A549 (cell line): ENCODE data around the gene MDGA2. TPM values are rescaled to one million over a fixed set of nuclear protein-coding genes. Genes with fewer than 3 reads are reported as not detected.

Experiments used
- ATAC-seq, 2 experiments: fragments of 200-7000 bp in 1 of 2; fragments of >200 bp in 1 of 2; cut with Nextera tagmentation in 1 of 2; cut with Tn5 transposase in 1 of 2; 3 replicates each; pipeline versions ENCODE4 v1.8.0 to v1.9.1; 2018 to 2020; ENCODE audit warnings: mild to moderate bottlenecking in 1 of 2, moderate library complexity in 1 of 2
- CTCF ChIA-PET: fragments of 300-600 bp; sonication (Branson Sonifier 250); formaldehyde crosslinking; extraction: SDS; loops from one replicate; lab custom pipeline; 2021; ENCODE audit warnings: antibody characterized with exemption, inconsistent platforms; lab: Yijun Ruan, JAX
- POLR2A ChIA-PET: fragments of 350-600 bp; formaldehyde crosslinking; extraction: SDS; loops from one replicate; lab custom pipeline; 2021; ENCODE audit warnings: antibody characterized with exemption, inconsistent platforms; lab: Yijun Ruan, JAX
- DNase-seq, 2 experiments: peaks; one replicate each; pipeline versions ENCODE4 v3.0.0 to v3.0.0-alpha.2; 2011 to 2016; ENCODE audit warnings: low read depth in 1 of 2, low spot score in 1 of 2
- FAIRE-seq: peaks from 2 replicates; lab custom pipeline; 2011; peaks lifted over from hg19 to GRCh38; lab: Jason Lieb, UNC
- H3K27ac ChIP-seq, 2 experiments: fragments of >200 bp; sonication (Bioruptor Twin); formaldehyde crosslinking; 3 replicates each; pipeline ENCODE4 v1.5.1; 2016 to 2017
- H3K4me1 ChIP-seq: fragments of >200 bp; sonication (Bioruptor Twin); formaldehyde crosslinking; 3 replicates; pipeline ENCODE4 v1.6.1; 2016
- H3K4me2 ChIP-seq: fragments of >200 bp; sonication (Bioruptor Twin); formaldehyde crosslinking; 3 replicates; pipeline ENCODE4 v1.6.1; 2016
- H3K4me3 ChIP-seq: fragments of >200 bp; sonication (Bioruptor Twin); formaldehyde crosslinking; 3 replicates; pipeline ENCODE4 v1.5.1; 2016
- H3K9me3 ChIP-seq: fragments of >200 bp; sonication (Bioruptor Twin); formaldehyde crosslinking; 3 replicates; pipeline ENCODE4 v1.6.1; 2016
- CBX2 ChIP-seq: fragments of 200-600 bp; sonication (generic); IDR thresholded peaks from 2 replicates; pipeline ENCODE4 v1.6.1; 2016; ENCODE audit warnings: low read depth, mild to moderate bottlenecking, borderline replicate concordance
- CEBPB ChIP-seq, 2 experiments: fragments of >200 bp in 1 of 2; sonication (Bioruptor Twin) in 1 of 2; formaldehyde crosslinking in 1 of 2; IDR thresholded peaks; 2 replicates each; pipeline ENCODE4 v1.6.1; 2012 to 2016
- CHD4 ChIP-seq: fragments of 200-600 bp; sonication (generic); IDR thresholded peaks from 2 replicates; pipeline ENCODE4 v1.6.1; 2016; ENCODE audit warnings: antibody characterized with exemption, mild to moderate bottlenecking, borderline replicate concordance
- EHF ChIP-seq: fragments of 250-450 bp; sonication (Bioruptor Pico); IDR thresholded peaks from 2 replicates; pipeline ENCODE4 v1.5.0; 2020; ENCODE audit warnings: mild to moderate bottlenecking
- EHMT2 ChIP-seq: fragments of 200-600 bp; sonication (generic); IDR thresholded peaks from 2 replicates; pipeline ENCODE4 v1.6.1; 2016; ENCODE audit warnings: antibody characterized with exemption, low read depth, mild to moderate bottlenecking, moderate library complexity
- ESRRA ChIP-seq: fragments of 150-350 bp; IDR thresholded peaks from 2 replicates; pipeline ENCODE4 v1.6.1; 2014; ENCODE audit warnings: mild to moderate bottlenecking, low read length, borderline replicate concordance
- FOSL2 ChIP-seq, 2 experiments: fragments of 450-650 bp in 1 of 2; fragments of >200 bp in 1 of 2; sonication (Bioruptor Twin) in 1 of 2; formaldehyde crosslinking; IDR thresholded peaks; 2 replicates each; pipeline versions ENCODE4 v1.5.0 to v1.6.1; 2016 to 2020; ENCODE audit warnings: mild to moderate bottlenecking in 1 of 2, moderate library complexity in 1 of 2
- HDAC2 ChIP-seq: fragments of 200-600 bp; sonication (generic); IDR thresholded peaks from 2 replicates; pipeline ENCODE4 v1.6.1; 2016
- HOXA7 ChIP-seq: fragments of 250-450 bp; sonication (Bioruptor Pico); IDR thresholded peaks from 2 replicates; pipeline ENCODE4 v1.5.0; 2020; ENCODE audit warnings: mild to moderate bottlenecking, moderate library complexity
- HOXB5 ChIP-seq: fragments of 250-450 bp; sonication (Bioruptor Pico); IDR thresholded peaks from 2 replicates; pipeline ENCODE4 v1.5.0; 2020; ENCODE audit warnings: mild to moderate bottlenecking, moderate library complexity
- JUN ChIP-seq, 2 experiments: fragments of >200 bp; sonication (Bioruptor Twin); formaldehyde crosslinking; IDR thresholded peaks; 2 replicates in 1 of 2; 3 replicates in 1 of 2; pipeline ENCODE4 v1.6.1; 2016 to 2017
- JUNB ChIP-seq: fragments of >200 bp; sonication (Bioruptor Twin); formaldehyde crosslinking; IDR thresholded peaks from 2 replicates; pipeline ENCODE4 v1.6.1; 2016
- KDM1A ChIP-seq: fragments of 200-600 bp; sonication (generic); IDR thresholded peaks from 2 replicates; pipeline ENCODE4 v1.6.1; 2016; ENCODE audit warnings: low read depth, mild to moderate bottlenecking
- KDM5A ChIP-seq: fragments of 200-600 bp; sonication (generic); IDR thresholded peaks from 2 replicates; pipeline ENCODE4 v1.6.1; 2016; ENCODE audit warnings: antibody characterized with exemption, mild to moderate bottlenecking
- MAFK ChIP-seq: fragments of 450-650 bp; IDR thresholded peaks from 2 replicates; pipeline ENCODE4 v1.6.1; 2014; ENCODE audit not compliant: partially characterized antibody
- MYC ChIP-seq: IDR thresholded peaks from 2 replicates; pipeline ENCODE4 v1.6.1; 2012; ENCODE audit warnings: mild to moderate bottlenecking, inconsistent platforms, low read length, improper control_type of control experiment, borderline replicate concordance
- NPAS2 ChIP-seq: fragments of 250-450 bp; sonication (Bioruptor Pico); IDR thresholded peaks from 2 replicates; pipeline ENCODE4 v1.8.0; 2022; ENCODE audit warnings: mild to moderate bottlenecking, moderate library complexity, borderline replicate concordance
- NR3C1 ChIP-seq: fragments of >200 bp; sonication (Bioruptor Twin); formaldehyde crosslinking; IDR thresholded peaks from 3 replicates; pipeline ENCODE4 v1.6.1; 2017
- POLR2A ChIP-seq: IDR thresholded peaks from 2 replicates; pipeline ENCODE4 v1.6.1; 2012; ENCODE audit warnings: mild to moderate bottlenecking, low read length
- RAD21 ChIP-seq, 2 experiments: fragments of >200 bp in 1 of 2; sonication (Bioruptor Twin) in 1 of 2; formaldehyde crosslinking in 1 of 2; IDR thresholded peaks in 1 of 2; conservative IDR thresholded peaks in 1 of 2; 2 replicates in 1 of 2; 3 replicates in 1 of 2; pipeline ENCODE4 v1.6.1; 2012 to 2018; ENCODE audit warnings: inconsistent platforms in 1 of 2
- RARB ChIP-seq: fragments of 250-450 bp; sonication (Bioruptor Pico); IDR thresholded peaks from 2 replicates; pipeline ENCODE4 v1.8.0; 2021; ENCODE audit warnings: mild to moderate bottlenecking, moderate library complexity
- RFX5 ChIP-seq: fragments of 450-650 bp; IDR thresholded peaks from 2 replicates; pipeline ENCODE4 v1.7.1; 2014; ENCODE audit warnings: antibody characterized with exemption, mild to moderate bottlenecking, moderate library complexity
- SREBF2 ChIP-seq: fragments of 450-650 bp; IDR thresholded peaks from 2 replicates; pipeline ENCODE4 v1.6.1; 2014; ENCODE audit warnings: mild to moderate bottlenecking, moderate library complexity
- TFCP2L1 ChIP-seq: fragments of 250-450 bp; sonication (Bioruptor Pico); IDR thresholded peaks from 2 replicates; pipeline ENCODE4 v1.5.0; 2021; ENCODE audit warnings: mild to moderate bottlenecking
- TP53 ChIP-seq: fragments of 250-450 bp; sonication (Bioruptor Pico); IDR thresholded peaks from 2 replicates; pipeline ENCODE4 v1.5.0; 2021; ENCODE audit warnings: mild to moderate bottlenecking, moderate library complexity
- ZFP36 ChIP-seq: fragments of 450-650 bp; IDR thresholded peaks from 2 replicates; pipeline ENCODE4 v1.6.1; 2014; ENCODE audit warnings: borderline replicate concordance; ENCODE audit not compliant: partially characterized antibody
- WGBS: methylation state at CpG from one replicate; pipeline ENCODE4 v1.1.6; 2017; ENCODE audit errors: missing lambda C conversion rate; 5-methylcytosine and 5-hydroxymethylcytosine counted together
- polyA plus RNA-seq, 4 experiments: library from polyadenylated mRNA; depleted of rRNA in 3 of 4; stranded (reverse); fragments of >200 nt; fragmentation: RNase III in 1 of 4; extraction: RNeasy Plus Mini Kit Qiagen cat#74134 plus additional on column Dnase treatment in 1 of 4; gene quantifications; 2 replicates in 3 of 4; 3 replicates in 1 of 4; pipeline ENCODE4 v1.2.3, GENCODE V29; 2011 to 2017
- TF ChIP-seq, protein P1 (sequence below): fragments of >200 bp; sonication (Bioruptor Twin); formaldehyde crosslinking; IDR thresholded peaks from 3 replicates; pipeline ENCODE4 v1.6.1; 2016
- TF ChIP-seq, protein P2 (sequence below): fragments of >200 bp; sonication (Bioruptor Twin); formaldehyde crosslinking; IDR thresholded peaks from 2 replicates; pipeline ENCODE4 v1.6.1; 2016
- TF ChIP-seq, protein P3 (sequence below): IDR thresholded peaks from 2 replicates; pipeline ENCODE4 v1.6.1; 2012; ENCODE audit warnings: low read depth, borderline replicate concordance
- TF ChIP-seq, protein P4 (sequence below): fragments of 250-450 bp; sonication (Bioruptor Pico); IDR thresholded peaks from 2 replicates; pipeline ENCODE4 v1.5.0; 2020; ENCODE audit warnings: low read depth, mild to moderate bottlenecking, moderate library complexity
- TF ChIP-seq, protein P5 (sequence below): fragments of >200 bp; sonication (Bioruptor Twin); formaldehyde crosslinking; IDR thresholded peaks from 3 replicates; pipeline ENCODE4 v1.5.1; 2016

Gene MDGA2
- polyA plus RNA-seq, 2 of the 4 experiments (the other 2 are of a cell fraction): 0.08 to 0.12 TPM

DNA sequence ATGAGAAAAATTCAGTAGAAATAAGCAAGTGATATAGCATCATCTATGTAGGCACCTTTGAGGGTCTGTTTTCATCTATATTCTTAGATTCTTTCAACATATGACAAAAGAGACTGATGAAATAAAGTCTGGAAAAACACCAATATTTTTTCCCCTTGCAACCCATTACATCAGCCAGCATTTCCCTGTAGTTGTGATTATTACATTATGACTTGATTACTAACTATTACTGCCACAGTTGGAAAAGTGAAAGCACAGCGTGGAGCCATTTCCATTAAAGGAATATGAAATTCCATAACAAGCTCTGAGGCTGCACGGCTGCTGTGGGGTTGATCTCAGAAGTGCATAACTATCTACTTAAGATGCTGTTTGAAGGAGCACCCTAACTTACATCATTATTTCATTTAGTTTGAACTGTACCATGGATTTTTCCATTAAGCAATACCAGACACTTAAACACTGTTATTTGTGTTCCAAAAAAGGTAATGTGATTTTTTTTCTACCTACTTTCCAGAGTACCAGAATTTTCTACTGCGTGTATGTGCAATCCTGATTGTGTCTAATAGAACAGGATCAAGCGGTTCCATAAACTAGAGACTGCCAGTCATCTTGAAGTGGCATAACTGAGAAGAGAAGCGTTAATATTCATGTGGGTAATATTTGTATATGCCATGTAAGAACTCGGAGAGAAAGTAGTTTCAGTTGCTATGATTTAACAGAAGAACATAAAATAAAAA is 405.5 kb downstream of the MDGA2 start:
- no peak for FAIRE-seq
- TF ChIP-seq MAFK: no peak
- TF ChIP-seq EHMT2: no peak
- no peak for TF ChIP-seq EHF
- no peak for TF ChIP-seq JUN (IDR thresholded peaks at IDR 0.05)
- TF ChIP-seq, protein P1, sequence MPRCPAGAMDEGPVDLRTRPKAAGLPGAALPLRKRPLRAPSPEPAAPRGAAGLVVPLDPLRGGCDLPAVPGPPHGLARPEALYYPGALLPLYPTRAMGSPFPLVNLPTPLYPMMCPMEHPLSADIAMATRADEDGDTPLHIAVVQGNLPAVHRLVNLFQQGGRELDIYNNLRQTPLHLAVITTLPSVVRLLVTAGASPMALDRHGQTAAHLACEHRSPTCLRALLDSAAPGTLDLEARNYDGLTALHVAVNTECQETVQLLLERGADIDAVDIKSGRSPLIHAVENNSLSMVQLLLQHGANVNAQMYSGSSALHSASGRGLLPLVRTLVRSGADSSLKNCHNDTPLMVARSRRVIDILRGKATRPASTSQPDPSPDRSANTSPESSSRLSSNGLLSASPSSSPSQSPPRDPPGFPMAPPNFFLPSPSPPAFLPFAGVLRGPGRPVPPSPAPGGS: no peak
- TF ChIP-seq FOSL2 (IDR thresholded peaks at IDR 0.05): no peak
- TF ChIP-seq FOSL2 (CRISPR knock-in tag; IDR thresholded peaks at IDR 0.05): no peak
- TF ChIP-seq, protein P2, sequence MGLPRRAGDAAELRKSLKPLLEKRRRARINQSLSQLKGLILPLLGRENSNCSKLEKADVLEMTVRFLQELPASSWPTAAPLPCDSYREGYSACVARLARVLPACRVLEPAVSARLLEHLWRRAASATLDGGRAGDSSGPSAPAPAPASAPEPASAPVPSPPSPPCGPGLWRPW: no peak
- POLR2A ChIA-PET: no interaction called here
- H3K4me1 ChIP-seq: no peaks in the 10 kb centered on the region
- WGBS: 6% methylated on average over 6 of the region's 6 CpGs
- CTCF ChIA-PET: no interaction called here
- H3K27ac ChIP-seq: no peak overlapping the region
- no peak for ATAC-seq
- no peaks in the 10 kb centered on the region for H3K9me3 ChIP-seq
- H3K4me2 ChIP-seq: peak overlapping the region; percentile 40; the same call in 1 of the 3 replicates
- H3K4me3 ChIP-seq: no peak overlapping the region
- no peak for DNase-seq

DNA sequence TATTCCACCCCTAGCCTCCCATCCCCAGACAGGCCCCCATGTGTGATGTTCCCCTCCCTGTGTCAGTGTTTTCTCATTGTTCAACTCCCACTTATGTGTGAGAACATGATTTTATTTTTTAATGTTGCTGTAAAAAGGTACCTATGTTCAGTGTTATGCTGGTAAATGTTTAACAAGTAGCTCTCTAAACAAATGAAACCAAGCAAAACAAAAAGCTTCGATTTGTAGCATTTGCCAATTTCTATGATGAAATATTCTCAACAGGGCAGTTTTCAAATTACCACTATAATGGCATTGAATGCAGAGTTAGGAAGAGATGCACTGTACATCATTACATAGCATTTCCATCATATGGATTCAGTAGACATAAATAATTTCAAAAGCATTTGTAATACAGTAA is 410.6 kb downstream of the MDGA2 start:
- ChIA-PET CTCF (no interaction called here), POLR2A (no interaction called here)
- Histone ChIP-seq H3K4me1 (no peaks in the 10 kb centered on the region), H3K9me3 (no peaks in the 10 kb centered on the region), H3K4me2 (no peak overlapping the region), H3K27ac (no peak overlapping the region), H3K4me3 (no peak overlapping the region)
- WGBS: 0% methylated on average over 1 of the region's 1 CpG
- FAIRE-seq: no peak
- DNase-seq: no peak
- no peak for TF ChIP-seq CEBPB (IDR thresholded peaks at IDR 0.05)
- TF ChIP-seq NPAS2 (CRISPR knock-in tag): no peak
- no peak for TF ChIP-seq POLR2A
- no peak for TF ChIP-seq ESRRA
- TF ChIP-seq JUN (IDR thresholded peaks at IDR 0.05): no peak
- TF ChIP-seq MYC: no peak
- no peak for TF ChIP-seq RFX5
- TF ChIP-seq HOXA7 (CRISPR knock-in tag): no peak
- TF ChIP-seq KDM5A: no peak
- no peak for TF ChIP-seq NR3C1
- no peak for TF ChIP-seq HOXB5 (CRISPR knock-in tag)
- no peak for TF ChIP-seq TFCP2L1 (CRISPR knock-in tag)
- no peak for TF ChIP-seq KDM1A
- TF ChIP-seq, protein P3, sequence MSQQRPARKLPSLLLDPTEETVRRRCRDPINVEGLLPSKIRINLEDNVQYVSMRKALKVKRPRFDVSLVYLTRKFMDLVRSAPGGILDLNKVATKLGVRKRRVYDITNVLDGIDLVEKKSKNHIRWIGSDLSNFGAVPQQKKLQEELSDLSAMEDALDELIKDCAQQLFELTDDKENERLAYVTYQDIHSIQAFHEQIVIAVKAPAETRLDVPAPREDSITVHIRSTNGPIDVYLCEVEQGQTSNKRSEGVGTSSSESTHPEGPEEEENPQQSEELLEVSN: no peak
- no peak for TF ChIP-seq RARB
- TF ChIP-seq, protein P4, sequence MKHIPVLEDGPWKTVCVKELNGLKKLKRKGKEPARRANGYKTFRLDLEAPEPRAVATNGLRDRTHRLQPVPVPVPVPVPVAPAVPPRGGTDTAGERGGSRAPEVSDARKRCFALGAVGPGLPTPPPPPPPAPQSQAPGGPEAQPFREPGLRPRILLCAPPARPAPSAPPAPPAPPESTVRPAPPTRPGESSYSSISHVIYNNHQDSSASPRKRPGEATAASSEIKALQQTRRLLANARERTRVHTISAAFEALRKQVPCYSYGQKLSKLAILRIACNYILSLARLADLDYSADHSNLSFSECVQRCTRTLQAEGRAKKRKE: no peak
- no peak for TF ChIP-seq CBX2
- no peak for ATAC-seq

DNA sequence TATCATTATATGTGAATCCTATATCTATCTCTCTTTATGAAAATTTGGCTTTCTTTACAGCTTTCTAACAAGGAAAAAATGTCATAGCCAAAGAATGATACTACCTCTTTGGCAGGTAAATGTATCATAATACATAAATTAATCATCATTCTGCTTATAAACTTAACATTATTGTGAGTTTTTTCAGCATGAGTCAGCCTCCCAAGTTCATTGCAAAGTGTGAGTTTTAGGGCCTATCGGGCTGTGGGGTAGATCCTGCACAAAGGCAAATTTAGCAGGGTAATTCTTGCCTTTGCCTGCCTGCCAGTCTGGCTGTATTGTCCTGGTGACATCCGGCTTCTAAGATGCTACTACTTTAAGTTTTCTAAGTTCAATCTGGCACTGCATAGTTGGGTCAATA is 412.6 kb downstream of the MDGA2 start:
- no peak for DNase-seq
- H3K9me3 ChIP-seq: no peaks in the 10 kb centered on the region
- ChIA-PET POLR2A (no interaction called here), CTCF (interaction anchor here (1.0 kb wide), 2 partner anchors 16 to 774 kb away, joined by 3 read pairs; no protein-coding TSS in a partner anchor)
- H3K27ac ChIP-seq: no peak overlapping the region
- TF ChIP-seq MYC (no peak), FOSL2 (IDR thresholded peaks at IDR 0.05) (no peak), FOSL2 (CRISPR knock-in tag; IDR thresholded peaks at IDR 0.05) (no peak), KDM1A (no peak), RAD21 (conservative IDR thresholded peaks at IDR 0.05 in 1 of 2, IDR thresholded peaks at IDR 0.05 in 1 of 2) (no peak), JUNB (no peak), SREBF2 (no peak), HDAC2 (no peak), TP53 (CRISPR knock-in tag) (no peak), CHD4 (no peak), ZFP36 (no peak)
- TF ChIP-seq, protein P5, sequence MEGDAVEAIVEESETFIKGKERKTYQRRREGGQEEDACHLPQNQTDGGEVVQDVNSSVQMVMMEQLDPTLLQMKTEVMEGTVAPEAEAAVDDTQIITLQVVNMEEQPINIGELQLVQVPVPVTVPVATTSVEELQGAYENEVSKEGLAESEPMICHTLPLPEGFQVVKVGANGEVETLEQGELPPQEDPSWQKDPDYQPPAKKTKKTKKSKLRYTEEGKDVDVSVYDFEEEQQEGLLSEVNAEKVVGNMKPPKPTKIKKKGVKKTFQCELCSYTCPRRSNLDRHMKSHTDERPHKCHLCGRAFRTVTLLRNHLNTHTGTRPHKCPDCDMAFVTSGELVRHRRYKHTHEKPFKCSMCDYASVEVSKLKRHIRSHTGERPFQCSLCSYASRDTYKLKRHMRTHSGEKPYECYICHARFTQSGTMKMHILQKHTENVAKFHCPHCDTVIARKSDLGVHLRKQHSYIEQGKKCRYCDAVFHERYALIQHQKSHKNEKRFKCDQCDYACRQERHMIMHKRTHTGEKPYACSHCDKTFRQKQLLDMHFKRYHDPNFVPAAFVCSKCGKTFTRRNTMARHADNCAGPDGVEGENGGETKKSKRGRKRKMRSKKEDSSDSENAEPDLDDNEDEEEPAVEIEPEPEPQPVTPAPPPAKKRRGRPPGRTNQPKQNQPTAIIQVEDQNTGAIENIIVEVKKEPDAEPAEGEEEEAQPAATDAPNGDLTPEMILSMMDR: no peak
- TF ChIP-seq, protein P3: no peak
- 11% methylated on average over 2 of the region's 2 CpGs for WGBS
- no peaks in the 10 kb centered on the region for H3K4me1 ChIP-seq
- no peak for ATAC-seq
- no peak for FAIRE-seq
- no peak overlapping the region for H3K4me3 ChIP-seq
- no peak overlapping the region for H3K4me2 ChIP-seq
